Testis (tissue), 5 donors: ENCODE data around the gene C1orf216. TPM values are rescaled to one million over a fixed set of nuclear protein-coding genes. Genes with fewer than 3 reads are reported as not detected.
A peak's percentile ranks its signal among the peaks of the same experiment; 100 is the strongest.

Experiments
- DNase-seq: peaks from one replicate; pipeline ENCODE4 v3.0.0-alpha.2; 2019
- H3K27ac ChIP-seq, 2 donors: fragments of 200-600 bp; sonication (generic); one replicate each; pipeline ENCODE4 v1.5.1; 2019
- H3K27me3 ChIP-seq: fragments of 200-600 bp; sonication (generic); one replicate; pipeline ENCODE4 v1.5.1; 2019
- H3K36me3 ChIP-seq: fragments of 200-600 bp; sonication (generic); one replicate; pipeline ENCODE4 v1.5.1; 2017; ENCODE audit warnings: low read depth; ENCODE audit errors: missing control alignments
- H3K4me1 ChIP-seq: fragments of 200-600 bp; sonication (generic); one replicate; pipeline ENCODE4 v1.5.1; 2019
- H3K4me3 ChIP-seq, 2 donors: fragments of 200-600 bp; sonication (generic); one replicate each; pipeline ENCODE4 v1.5.1; 2017 to 2019
- H3K9me3 ChIP-seq: fragments of 200-600 bp; sonication (generic); one replicate; pipeline ENCODE4 v1.5.1; 2017
- POLR2A ChIP-seq: fragments of 450-650 bp; IDR thresholded peaks from one replicate; pipeline ENCODE4 v1.6.1; 2017; ENCODE audit warnings: antibody characterized with exemption, mild to moderate bottlenecking, moderate library complexity
- WGBS, 2 donors: methylation state at CpG; one replicate each; pipeline ENCODE4 v1.1.5; 2018; 5-methylcytosine and 5-hydroxymethylcytosine counted together
- intact Hi-C: fragments of 100-400 bp; cut with DNase I; formaldehyde crosslinking; loops from one replicate; pipeline ENCODE4 v1.15.1; 2023; ENCODE audit warnings: low total_unique reads
- long read RNA-seq, 2 donors: transcript quantifications; one replicate each; lab custom pipeline, GENCODE V29; 2026
- polyA plus RNA-seq: library from polyadenylated mRNA; stranded (reverse); fragments of 350-450 nt; fragmentation: Illumina TruSeq; extraction: RNeasy Lipid Tissue Mini Kit (QIAGEN cat#74804); gene quantifications from one replicate; pipeline ENCODE4 v1.2.3, GENCODE V29; 2014; ENCODE audit warnings: low read depth, low replicate concordance; ENCODE audit not compliant: insufficient read depth
- total RNA-seq, 2 donors: library from RNA; depleted of rRNA; stranded (reverse); fragments of >200 nt; gene quantifications; one replicate each; pipeline ENCODE4 v1.2.3, GENCODE V29; 2016
- TF ChIP-seq, protein P1 (sequence below), 3 experiments: fragments of 450-650 bp in 2 of 3; fragments of 200-600 bp in 1 of 3; sonication (generic) in 1 of 3; IDR thresholded peaks; one replicate each; pipeline ENCODE4 v1.5.1; 2016 to 2019; ENCODE audit warnings: antibody characterized with exemption in 3 of 3, mild to moderate bottlenecking in 2 of 3, moderate library complexity in 1 of 3

C1orf216 gene, protein sequence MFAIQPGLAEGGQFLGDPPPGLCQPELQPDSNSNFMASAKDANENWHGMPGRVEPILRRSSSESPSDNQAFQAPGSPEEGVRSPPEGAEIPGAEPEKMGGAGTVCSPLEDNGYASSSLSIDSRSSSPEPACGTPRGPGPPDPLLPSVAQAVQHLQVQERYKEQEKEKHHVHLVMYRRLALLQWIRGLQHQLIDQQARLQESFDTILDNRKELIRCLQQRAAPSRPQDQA
- total RNA-seq (10 to 100 TPM; 17.7 to 19.8 TPM), polyA plus RNA-seq (20.5 TPM)
- long read RNA-seq, donor 1, transcript C1orf216-201 (2 exons, 3,218 nt), result major isoform, 10 of 10 reads
- long read RNA-seq, donor 1, partial matches to known transcripts, result 0 of 10 reads
- long read RNA-seq, donor 1, other reads (novel, unspliced or antisense), result 0 of 10 reads
- long read RNA-seq, donor 2, transcript C1orf216-201 (2 exons, 3,218 nt), result major isoform, 11 of 11 reads
- long read RNA-seq, donor 2, partial matches to known transcripts, result 0 of 11 reads
- long read RNA-seq, donor 2, other reads (novel, unspliced or antisense), result 0 of 11 reads

DNA sequence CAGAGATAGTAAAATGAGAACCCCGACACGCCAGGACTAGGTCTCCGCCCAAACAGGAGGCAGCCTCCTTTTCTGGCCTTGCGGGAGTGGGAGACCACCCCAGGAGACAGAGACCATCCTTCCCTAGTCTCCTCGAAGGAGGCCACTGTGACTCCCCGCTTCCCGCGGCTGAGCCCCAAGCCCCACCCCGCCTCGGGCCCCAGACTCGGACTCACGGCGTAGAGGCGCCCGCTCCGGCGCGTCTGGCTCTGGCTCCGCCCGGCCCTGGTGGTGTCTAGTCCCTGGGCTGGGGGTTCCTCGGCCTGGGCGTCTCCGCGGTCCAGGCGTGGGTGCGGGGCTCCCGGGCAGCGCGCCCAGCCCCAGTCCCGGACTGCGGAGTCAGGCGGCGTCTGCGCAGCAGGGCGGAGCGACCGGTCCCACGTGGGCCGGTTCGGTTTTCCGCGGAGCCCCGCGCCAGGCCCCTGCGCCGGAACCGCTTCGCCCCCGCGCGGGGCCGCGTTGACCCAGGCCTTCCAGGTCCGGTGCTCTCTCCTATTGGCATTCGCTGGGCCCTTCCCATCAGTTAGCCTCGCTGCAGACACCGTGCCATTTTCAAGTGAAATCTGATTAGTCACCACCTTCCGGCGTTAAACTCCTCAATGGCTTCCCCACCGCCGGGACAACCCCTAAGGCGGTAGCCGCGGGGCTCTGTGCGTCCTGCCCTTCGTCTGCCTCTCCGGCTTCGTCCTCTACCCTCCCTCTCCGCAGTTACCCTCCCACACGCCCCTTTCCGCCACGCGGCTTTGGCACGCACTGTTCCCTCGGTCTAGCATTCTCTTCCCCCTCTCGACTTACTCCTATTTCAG is at the start of gene C1orf216:
Gene C1orf216 (minus strand): TSS at position 393 of the 845 bp plus-strand sequence. CDS start 2,563 bp downstream, outside the sequence.
- peak within 1 kb of the TSS; percentile 77 to 82 for H3K4me3 ChIP-seq
- intact Hi-C loops, result no loop called here
- TF ChIP-seq POLR2A, result no peak
- TF ChIP-seq, protein P1, sequence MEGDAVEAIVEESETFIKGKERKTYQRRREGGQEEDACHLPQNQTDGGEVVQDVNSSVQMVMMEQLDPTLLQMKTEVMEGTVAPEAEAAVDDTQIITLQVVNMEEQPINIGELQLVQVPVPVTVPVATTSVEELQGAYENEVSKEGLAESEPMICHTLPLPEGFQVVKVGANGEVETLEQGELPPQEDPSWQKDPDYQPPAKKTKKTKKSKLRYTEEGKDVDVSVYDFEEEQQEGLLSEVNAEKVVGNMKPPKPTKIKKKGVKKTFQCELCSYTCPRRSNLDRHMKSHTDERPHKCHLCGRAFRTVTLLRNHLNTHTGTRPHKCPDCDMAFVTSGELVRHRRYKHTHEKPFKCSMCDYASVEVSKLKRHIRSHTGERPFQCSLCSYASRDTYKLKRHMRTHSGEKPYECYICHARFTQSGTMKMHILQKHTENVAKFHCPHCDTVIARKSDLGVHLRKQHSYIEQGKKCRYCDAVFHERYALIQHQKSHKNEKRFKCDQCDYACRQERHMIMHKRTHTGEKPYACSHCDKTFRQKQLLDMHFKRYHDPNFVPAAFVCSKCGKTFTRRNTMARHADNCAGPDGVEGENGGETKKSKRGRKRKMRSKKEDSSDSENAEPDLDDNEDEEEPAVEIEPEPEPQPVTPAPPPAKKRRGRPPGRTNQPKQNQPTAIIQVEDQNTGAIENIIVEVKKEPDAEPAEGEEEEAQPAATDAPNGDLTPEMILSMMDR (IDR thresholded peaks at IDR 0.05), result no peak
- H3K36me3 ChIP-seq, result no peaks in the 10 kb centered on the region
- DNase-seq, result peak; percentile 70
- peaks cover 4% of the 10 kb centered on the region for H3K4me1 ChIP-seq
- WGBS, 2 donors, result 0 to 1% methylated on average over 24 to 71 of the region's 76 CpGs
- no peaks in the 10 kb centered on the region for H3K9me3 ChIP-seq
- peak within 1 kb of the TSS; percentile 78 to 85 for H3K27ac ChIP-seq
- no peaks in the 10 kb centered on the region for H3K27me3 ChIP-seq

DNA sequence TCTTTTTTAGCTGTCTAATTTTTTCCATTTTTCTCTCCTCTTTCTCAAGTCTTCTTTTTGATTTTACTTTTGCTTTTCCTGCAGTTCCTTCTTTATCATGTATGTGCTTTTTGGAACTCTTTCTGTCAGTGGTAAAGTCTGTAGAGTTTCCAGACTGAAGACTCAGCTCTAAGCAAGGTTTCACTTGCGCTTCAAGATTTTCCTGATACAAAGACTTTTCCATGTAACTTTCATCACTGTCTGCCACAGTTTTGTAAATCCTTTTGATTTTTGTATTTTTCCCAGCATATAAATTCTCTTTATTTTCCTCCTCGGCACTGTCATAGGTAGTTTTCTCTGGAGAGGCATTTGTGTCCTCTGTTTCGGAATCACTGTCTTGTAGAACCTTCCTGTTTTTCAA is 45.6 kb upstream of the C1orf216 start:
- no peak overlapping the region for H3K27ac ChIP-seq
- no peaks in the 10 kb centered on the region for H3K27me3 ChIP-seq
- H3K4me3 ChIP-seq, result no peak overlapping the region
- H3K4me1 ChIP-seq, result no peaks in the 10 kb centered on the region
- H3K9me3 ChIP-seq, result no peaks in the 10 kb centered on the region
- no peaks in the 10 kb centered on the region for H3K36me3 ChIP-seq
- intact Hi-C loops, result no loop called here
- TF ChIP-seq, protein P1 (IDR thresholded peaks at IDR 0.05), result no peak
- no peak for TF ChIP-seq POLR2A
- 94 to 96% methylated on average over 3 of the region's 3 CpGs for WGBS, 2 donors
- no peak for DNase-seq

DNA sequence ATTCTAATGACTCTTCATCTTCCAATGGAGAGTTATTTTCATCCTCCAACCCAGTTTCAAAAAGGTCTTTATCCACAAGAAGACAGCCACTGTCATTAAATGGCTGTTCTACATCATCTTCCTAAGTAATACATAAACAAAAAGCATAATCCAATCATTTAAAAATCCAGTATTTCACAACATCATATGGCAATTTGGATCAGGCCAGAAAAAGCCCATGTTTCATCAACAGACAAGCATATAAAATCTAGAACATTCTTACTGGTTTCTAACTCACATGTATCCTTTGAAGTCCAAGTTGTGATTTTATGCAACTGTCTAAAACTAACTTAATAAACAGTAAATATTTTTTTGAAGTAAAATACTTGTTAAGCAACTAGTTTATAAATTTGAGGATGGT is 44.5 kb upstream of the C1orf216 start:
- no peak overlapping the region for H3K4me3 ChIP-seq
- no peaks in the 10 kb centered on the region for H3K4me1 ChIP-seq
- H3K27ac ChIP-seq, result no peak overlapping the region
- no peaks in the 10 kb centered on the region for H3K36me3 ChIP-seq
- intact Hi-C loops, result no loop called here
- no peaks in the 10 kb centered on the region for H3K9me3 ChIP-seq
- no peak for DNase-seq
- TF ChIP-seq POLR2A, result no peak
- TF ChIP-seq, protein P1 (IDR thresholded peaks at IDR 0.05), result no peak
- no peaks in the 10 kb centered on the region for H3K27me3 ChIP-seq

DNA sequence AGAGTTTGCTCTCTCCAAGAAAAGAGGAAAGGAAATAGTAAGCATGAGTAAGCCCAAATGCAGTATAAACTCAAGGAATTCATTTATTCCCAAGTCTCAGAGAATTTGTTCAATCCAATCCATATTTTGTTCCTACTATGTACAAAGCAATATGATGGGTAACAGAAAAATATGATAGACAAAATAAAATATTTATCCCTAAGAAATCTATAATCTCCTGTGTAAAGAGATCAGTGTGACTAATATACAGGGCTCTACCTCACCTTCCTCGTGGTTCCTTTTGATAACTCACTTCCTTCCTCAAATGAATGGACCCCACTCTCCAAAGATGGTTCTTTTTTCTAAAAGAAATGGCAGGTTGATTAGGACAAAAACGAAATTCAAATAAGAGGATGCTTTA is 43.5 kb upstream of the C1orf216 start:
- no peak for DNase-seq
- Histone ChIP-seq H3K4me3 (no peak overlapping the region), H3K27ac (no peak overlapping the region), H3K4me1 (no peaks in the 10 kb centered on the region), H3K36me3 (no peaks in the 10 kb centered on the region), H3K27me3 (no peaks in the 10 kb centered on the region), H3K9me3 (no peaks in the 10 kb centered on the region)
- intact Hi-C loops, result no loop called here
- TF ChIP-seq POLR2A, result no peak
- TF ChIP-seq, protein P1 (IDR thresholded peaks at IDR 0.05), result no peak
- WGBS, 2 donors, result 83 to 84% methylated on average over 2 of the region's 2 CpGs
